Measurements from ENCODE around the gene CHAT.

GRCh38 chr10:49620286-49620810, 6.5 kb downstream of the CHAT start:
- TF ChIP-seq POLR2A (IDR thresholded peaks at IDR 0.05; ENCODE audit: low read depth, low read length), result no peak
- TF ChIP-seq, protein P1, sequence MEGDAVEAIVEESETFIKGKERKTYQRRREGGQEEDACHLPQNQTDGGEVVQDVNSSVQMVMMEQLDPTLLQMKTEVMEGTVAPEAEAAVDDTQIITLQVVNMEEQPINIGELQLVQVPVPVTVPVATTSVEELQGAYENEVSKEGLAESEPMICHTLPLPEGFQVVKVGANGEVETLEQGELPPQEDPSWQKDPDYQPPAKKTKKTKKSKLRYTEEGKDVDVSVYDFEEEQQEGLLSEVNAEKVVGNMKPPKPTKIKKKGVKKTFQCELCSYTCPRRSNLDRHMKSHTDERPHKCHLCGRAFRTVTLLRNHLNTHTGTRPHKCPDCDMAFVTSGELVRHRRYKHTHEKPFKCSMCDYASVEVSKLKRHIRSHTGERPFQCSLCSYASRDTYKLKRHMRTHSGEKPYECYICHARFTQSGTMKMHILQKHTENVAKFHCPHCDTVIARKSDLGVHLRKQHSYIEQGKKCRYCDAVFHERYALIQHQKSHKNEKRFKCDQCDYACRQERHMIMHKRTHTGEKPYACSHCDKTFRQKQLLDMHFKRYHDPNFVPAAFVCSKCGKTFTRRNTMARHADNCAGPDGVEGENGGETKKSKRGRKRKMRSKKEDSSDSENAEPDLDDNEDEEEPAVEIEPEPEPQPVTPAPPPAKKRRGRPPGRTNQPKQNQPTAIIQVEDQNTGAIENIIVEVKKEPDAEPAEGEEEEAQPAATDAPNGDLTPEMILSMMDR (IDR thresholded peaks at IDR 0.05; ENCODE audit: extremely low read depth in 1 of 2, insufficient read depth in 1 of 2, low read depth in 1 of 2, low read length in 2 of 2), result no peak
- no peak for TF ChIP-seq POLR2AphosphoS5 (IDR thresholded peaks at IDR 0.05; ENCODE audit: insufficient read depth, low read depth, low read length)
- TF ChIP-seq EZH2 (IDR thresholded peaks at IDR 0.05; ENCODE audit: borderline replicate concordance, low read depth, low read length, severe bottlenecking), result no peak
- TF ChIP-seq GATA2 (IDR thresholded peaks at IDR 0.05; ENCODE audit: insufficient read depth, insufficient read length, low read depth, low read length), result no peak
- TF ChIP-seq JUN (IDR thresholded peaks at IDR 0.05; ENCODE audit: borderline replicate concordance, insufficient read depth, insufficient read length, low read depth), result no peak
- no peak for TF ChIP-seq MAX (IDR thresholded peaks at IDR 0.05; ENCODE audit: insufficient read depth, insufficient read length)
- TF ChIP-seq MYC (IDR thresholded peaks at IDR 0.05; ENCODE audit: low read depth, low read length), result no peak
- TF ChIP-seq FOS (IDR thresholded peaks at IDR 0.05; ENCODE audit: borderline replicate concordance, insufficient read depth, low read length), result no peak
